Gastrocnemius medialis (tissue), 4 donors: ENCODE measurements around the gene EVI5.

Experiments
- POLR2A ChIP-seq, 2 donors: fragments of 450-650 bp; IDR thresholded peaks; one replicate each; pipeline ENCODE4 v1.6.1; 2017; ENCODE audit warnings: antibody characterized with exemption in 2 of 2, mild to moderate bottlenecking in 2 of 2, moderate library complexity in 2 of 2
- TF ChIP-seq, protein P1 (sequence below), 5 experiments: fragments of 450-650 bp in 3 of 5; fragments of 200-600 bp in 2 of 5; sonication (generic) in 2 of 5; IDR thresholded peaks in 4 of 5; conservative IDR thresholded peaks in 1 of 5; 1 replicate in 4 of 5; 2 replicates in 1 of 5; pipeline ENCODE4 v1.5.1; 2016 to 2019; ENCODE audit warnings: antibody characterized with exemption in 5 of 5, mild to moderate bottlenecking in 3 of 5, moderate library complexity in 3 of 5

- TF ChIP-seq, protein P1, sequence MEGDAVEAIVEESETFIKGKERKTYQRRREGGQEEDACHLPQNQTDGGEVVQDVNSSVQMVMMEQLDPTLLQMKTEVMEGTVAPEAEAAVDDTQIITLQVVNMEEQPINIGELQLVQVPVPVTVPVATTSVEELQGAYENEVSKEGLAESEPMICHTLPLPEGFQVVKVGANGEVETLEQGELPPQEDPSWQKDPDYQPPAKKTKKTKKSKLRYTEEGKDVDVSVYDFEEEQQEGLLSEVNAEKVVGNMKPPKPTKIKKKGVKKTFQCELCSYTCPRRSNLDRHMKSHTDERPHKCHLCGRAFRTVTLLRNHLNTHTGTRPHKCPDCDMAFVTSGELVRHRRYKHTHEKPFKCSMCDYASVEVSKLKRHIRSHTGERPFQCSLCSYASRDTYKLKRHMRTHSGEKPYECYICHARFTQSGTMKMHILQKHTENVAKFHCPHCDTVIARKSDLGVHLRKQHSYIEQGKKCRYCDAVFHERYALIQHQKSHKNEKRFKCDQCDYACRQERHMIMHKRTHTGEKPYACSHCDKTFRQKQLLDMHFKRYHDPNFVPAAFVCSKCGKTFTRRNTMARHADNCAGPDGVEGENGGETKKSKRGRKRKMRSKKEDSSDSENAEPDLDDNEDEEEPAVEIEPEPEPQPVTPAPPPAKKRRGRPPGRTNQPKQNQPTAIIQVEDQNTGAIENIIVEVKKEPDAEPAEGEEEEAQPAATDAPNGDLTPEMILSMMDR (IDR thresholded peaks at IDR 0.05 in 4 of 5, conservative IDR thresholded peaks at IDR 0.05 in 1 of 5) = no peak
- no peak for TF ChIP-seq POLR2A (IDR thresholded peaks at IDR 0.05)
Observed at GRCh38 chr1:92519043-92519442, 265.9 kb downstream of the EVI5 start.
